Measurements from ENCODE around the gene NBEAL1.
A peak's percentile ranks its signal among the peaks of the same experiment; 100 is the strongest.

The NBEAL1 gene

DNA sequence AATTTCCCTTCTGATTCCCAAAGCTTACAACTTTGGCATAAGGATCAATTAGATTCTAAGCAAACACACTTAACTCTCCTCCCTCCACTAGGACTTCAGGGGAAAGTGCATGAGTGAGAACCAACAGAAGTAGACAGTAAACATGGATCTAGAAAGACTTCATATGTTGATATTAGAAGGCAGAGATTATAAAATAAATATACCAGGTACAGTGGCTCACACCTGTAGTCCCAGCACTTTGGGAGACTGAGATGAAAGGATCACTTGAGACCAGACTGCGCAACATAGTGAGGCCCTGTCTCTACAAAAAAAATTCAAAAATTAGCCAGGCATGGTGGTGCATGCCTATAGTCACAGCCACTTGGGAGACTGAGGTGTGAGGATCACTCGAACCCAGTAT is 15.9 kb downstream of the NBEAL1 start:
- H3K14ac ChIP-seq (ENCODE audit: low read length) = no peak overlapping the region
- H3K18ac ChIP-seq (ENCODE audit: low read length) = no peak overlapping the region
- H3K9ac ChIP-seq (ENCODE audit: low read length) = no peak overlapping the region
- no peak overlapping the region for H2BK12ac ChIP-seq (ENCODE audit: low read length)
- no peaks in the 10 kb centered on the region for H3K9me3 ChIP-seq (ENCODE audit: insufficient read depth, low read depth, low read length)
- H2AK5ac ChIP-seq (ENCODE audit: low read length) = no peak overlapping the region
- no peak overlapping the region for H2BK120ac ChIP-seq (ENCODE audit: insufficient read depth, low read length, poor library complexity)
- H4K12ac ChIP-seq (ENCODE audit: low read depth, low read length) = no peak overlapping the region
- no peak overlapping the region for H3K4ac ChIP-seq (ENCODE audit: low read depth, low read length)
- H2AFZ ChIP-seq (ENCODE audit: insufficient read depth, low read length, poor library complexity) = no peak overlapping the region
- no peaks in the 10 kb centered on the region for H3K36me3 ChIP-seq (ENCODE audit: control insufficient read depth in 1 of 2, insufficient read depth in 2 of 2, low read length in 2 of 2)
- H3K4me3 ChIP-seq (ENCODE audit: low read depth, low read length) = no peak overlapping the region
- no peak overlapping the region for H3K27ac ChIP-seq (ENCODE audit: low read depth, low read length)
- H3K27me3 ChIP-seq (ENCODE audit: insufficient read depth, low read length) = no peaks in the 10 kb centered on the region
- no peaks in the 10 kb centered on the region for H3K79me2 ChIP-seq (ENCODE audit: control insufficient read depth, insufficient read depth, low read length, poor library complexity)
- DNase-seq = no peak
- no peak overlapping the region for H4K8ac ChIP-seq (ENCODE audit: low read depth, low read length)
- no CpG with 5 or more reads among the region's 2 CpGs for WGBS (ENCODE audit: extremely low coverage, insufficient coverage, insufficient read length)
- no peak overlapping the region for H2BK5ac ChIP-seq (ENCODE audit: low read depth, low read length, poor library complexity)
- H3K4me2 ChIP-seq (ENCODE audit: low read length) = no peak overlapping the region
- H4K91ac ChIP-seq (ENCODE audit: low read depth, low read length) = no peak overlapping the region
- no peak overlapping the region for H3K23ac ChIP-seq (ENCODE audit: low read length)
- H3K79me1 ChIP-seq (ENCODE audit: low read length) = no peaks in the 10 kb centered on the region
- H3K4me1 ChIP-seq (ENCODE audit: control insufficient read depth in 1 of 2, insufficient read depth in 2 of 2, low read length in 2 of 2) = no peaks in the 10 kb centered on the region

DNA sequence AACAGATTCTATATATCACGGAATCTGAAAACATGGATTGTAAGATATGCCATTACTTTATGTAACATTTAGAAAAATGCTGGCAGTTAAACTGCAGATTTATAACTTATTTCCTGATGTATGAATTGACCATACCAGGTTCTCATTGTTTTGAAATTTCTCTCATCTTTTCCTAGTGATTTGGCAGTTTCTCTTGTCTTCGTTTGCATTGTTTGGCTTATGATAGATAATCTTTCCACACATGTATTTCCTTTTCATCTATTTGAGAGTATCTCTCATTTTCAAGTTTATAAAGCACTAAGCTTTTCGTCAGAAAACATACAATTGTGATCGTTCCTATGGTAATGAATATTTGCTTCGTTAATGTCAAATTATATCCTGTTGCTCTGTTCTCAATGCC is 16.3 kb downstream of the NBEAL1 start:
- Histone ChIP-seq H3K23ac (ENCODE audit: low read length) (no peak overlapping the region), H2BK5ac (ENCODE audit: low read depth, low read length, poor library complexity) (no peak overlapping the region), H2BK12ac (ENCODE audit: low read length) (no peak overlapping the region), H3K18ac (ENCODE audit: low read length) (no peak overlapping the region), H3K36me3 (ENCODE audit: control insufficient read depth in 1 of 2, insufficient read depth in 2 of 2, low read length in 2 of 2) (no peaks in the 10 kb centered on the region), H2AFZ (ENCODE audit: insufficient read depth, low read length, poor library complexity) (no peak overlapping the region), H3K14ac (ENCODE audit: low read length) (no peak overlapping the region), H4K8ac (ENCODE audit: low read depth, low read length) (no peak overlapping the region), H3K79me1 (ENCODE audit: low read length) (no peaks in the 10 kb centered on the region), H3K27ac (ENCODE audit: low read depth, low read length) (no peak overlapping the region), H4K91ac (ENCODE audit: low read depth, low read length) (no peak overlapping the region), H2AK5ac (ENCODE audit: low read length) (no peak overlapping the region), H3K79me2 (ENCODE audit: control insufficient read depth, insufficient read depth, low read length, poor library complexity) (no peaks in the 10 kb centered on the region), H4K12ac (ENCODE audit: low read depth, low read length) (no peak overlapping the region), H3K27me3 (ENCODE audit: insufficient read depth, low read length) (no peaks in the 10 kb centered on the region), H3K4me2 (ENCODE audit: low read length) (no peak overlapping the region), H3K9me3 (ENCODE audit: insufficient read depth, low read depth, low read length) (no peaks in the 10 kb centered on the region), H3K4me3 (ENCODE audit: low read depth, low read length) (no peak overlapping the region), H3K9ac (ENCODE audit: low read length) (no peak overlapping the region), H2BK120ac (ENCODE audit: insufficient read depth, low read length, poor library complexity) (no peak overlapping the region), H3K4me1 (ENCODE audit: control insufficient read depth in 1 of 2, insufficient read depth in 2 of 2, low read length in 2 of 2) (no peaks in the 10 kb centered on the region), H3K4ac (ENCODE audit: low read depth, low read length) (no peak overlapping the region)
- no CpG with 5 or more reads among the region's 5 CpGs for WGBS (ENCODE audit: extremely low coverage, insufficient coverage, insufficient read length)
- DNase-seq = peak in 1 of 2 donors; percentile 37

DNA sequence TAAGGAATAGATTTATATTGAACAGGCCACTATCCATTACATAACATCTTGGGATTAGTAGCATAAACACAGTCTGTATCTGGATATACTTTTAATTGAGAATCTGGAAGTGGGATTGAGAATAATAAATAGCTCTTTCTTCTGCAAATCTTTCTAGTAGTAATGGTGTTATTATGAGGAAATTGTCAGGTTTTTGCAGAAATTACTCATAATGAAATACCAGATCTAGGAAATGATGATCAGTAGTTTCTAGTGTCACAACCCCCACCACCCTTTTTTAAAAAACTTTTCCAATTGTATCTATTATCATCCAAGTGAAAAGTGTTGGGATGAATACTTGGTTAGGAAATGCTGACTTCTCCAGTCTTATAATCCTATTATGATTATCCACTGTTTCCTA is 18.7 kb downstream of the NBEAL1 start:
- Histone ChIP-seq H4K12ac (ENCODE audit: low read depth, low read length) (no peak overlapping the region), H3K4me1 (ENCODE audit: control insufficient read depth in 1 of 2, insufficient read depth in 2 of 2, low read length in 2 of 2) (no peaks in the 10 kb centered on the region), H3K4me2 (ENCODE audit: low read length) (no peak overlapping the region), H3K4ac (ENCODE audit: low read depth, low read length) (no peak overlapping the region), H2AFZ (ENCODE audit: insufficient read depth, low read length, poor library complexity) (no peak overlapping the region), H3K23ac (ENCODE audit: low read length) (no peak overlapping the region), H3K9me3 (ENCODE audit: insufficient read depth, low read depth, low read length) (no peaks in the 10 kb centered on the region), H3K27ac (ENCODE audit: low read depth, low read length) (no peak overlapping the region), H3K79me1 (ENCODE audit: low read length) (no peaks in the 10 kb centered on the region), H3K36me3 (ENCODE audit: control insufficient read depth in 1 of 2, insufficient read depth in 2 of 2, low read length in 2 of 2) (no peaks in the 10 kb centered on the region), H3K9ac (ENCODE audit: low read length) (no peak overlapping the region), H3K79me2 (ENCODE audit: control insufficient read depth, insufficient read depth, low read length, poor library complexity) (no peaks in the 10 kb centered on the region), H2BK12ac (ENCODE audit: low read length) (no peak overlapping the region), H3K27me3 (ENCODE audit: insufficient read depth, low read length) (no peaks in the 10 kb centered on the region), H2BK120ac (ENCODE audit: insufficient read depth, low read length, poor library complexity) (no peak overlapping the region), H3K18ac (ENCODE audit: low read length) (no peak overlapping the region), H4K91ac (ENCODE audit: low read depth, low read length) (no peak overlapping the region), H2BK5ac (ENCODE audit: low read depth, low read length, poor library complexity) (no peak overlapping the region), H3K4me3 (ENCODE audit: low read depth, low read length) (no peak overlapping the region), H4K8ac (ENCODE audit: low read depth, low read length) (no peak overlapping the region), H3K14ac (ENCODE audit: low read length) (no peak overlapping the region), H2AK5ac (ENCODE audit: low read length) (no peak overlapping the region)
- no peak for DNase-seq

DNA sequence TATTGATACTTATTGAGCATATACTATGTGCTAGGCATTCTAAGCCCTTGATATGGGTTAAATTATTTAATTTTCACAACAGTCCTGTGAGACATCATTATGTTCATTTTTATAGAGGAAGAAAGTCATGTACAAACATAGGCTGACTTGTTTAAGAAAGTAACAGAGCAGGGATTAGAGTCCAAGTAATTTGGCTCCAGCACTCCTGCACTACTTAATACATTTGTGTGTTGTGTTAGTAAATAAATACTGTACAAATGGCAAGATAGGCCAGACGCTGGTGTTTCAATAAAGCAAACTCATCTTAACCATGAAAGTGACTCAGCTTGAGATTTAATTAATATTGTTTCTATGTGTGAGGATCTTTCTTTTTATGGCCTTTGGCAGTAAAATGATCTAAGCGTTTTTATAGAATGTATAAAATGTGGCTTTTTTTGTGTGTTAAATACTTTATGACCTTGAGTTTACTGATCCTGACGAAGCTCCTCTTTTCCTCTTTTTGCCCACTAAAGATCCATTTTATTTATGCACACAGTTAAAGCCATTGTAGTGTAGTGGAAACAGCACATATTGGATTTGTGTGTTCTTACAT is 21.3 kb downstream of the NBEAL1 start:
- no peak for DNase-seq
- Histone ChIP-seq H3K27me3 (ENCODE audit: insufficient read depth, low read length) (no peaks in the 10 kb centered on the region), H3K9me3 (ENCODE audit: insufficient read depth, low read depth, low read length) (no peaks in the 10 kb centered on the region), H3K18ac (ENCODE audit: low read length) (no peak overlapping the region), H3K4me1 (ENCODE audit: control insufficient read depth in 1 of 2, insufficient read depth in 2 of 2, low read length in 2 of 2) (no peaks in the 10 kb centered on the region), H4K91ac (ENCODE audit: low read depth, low read length) (no peak overlapping the region), H3K4ac (ENCODE audit: low read depth, low read length) (no peak overlapping the region), H3K23ac (ENCODE audit: low read length) (no peak overlapping the region), H3K4me3 (ENCODE audit: low read depth, low read length) (no peak overlapping the region), H4K8ac (ENCODE audit: low read depth, low read length) (no peak overlapping the region), H2BK120ac (ENCODE audit: insufficient read depth, low read length, poor library complexity) (no peak overlapping the region), H4K12ac (ENCODE audit: low read depth, low read length) (no peak overlapping the region), H3K9ac (ENCODE audit: low read length) (no peak overlapping the region), H2AK5ac (ENCODE audit: low read length) (no peak overlapping the region), H3K14ac (ENCODE audit: low read length) (no peak overlapping the region), H3K4me2 (ENCODE audit: low read length) (no peak overlapping the region), H2AFZ (ENCODE audit: insufficient read depth, low read length, poor library complexity) (no peak overlapping the region), H3K79me2 (ENCODE audit: control insufficient read depth, insufficient read depth, low read length, poor library complexity) (no peaks in the 10 kb centered on the region), H2BK5ac (ENCODE audit: low read depth, low read length, poor library complexity) (no peak overlapping the region), H3K27ac (ENCODE audit: low read depth, low read length) (no peak overlapping the region), H3K36me3 (ENCODE audit: control insufficient read depth in 1 of 2, insufficient read depth in 2 of 2, low read length in 2 of 2) (peaks cover 0 to 1% of the 10 kb centered on the region in 2 experiments), H2BK12ac (ENCODE audit: low read length) (no peak overlapping the region), H3K79me1 (ENCODE audit: low read length) (no peaks in the 10 kb centered on the region)
- WGBS (ENCODE audit: extremely low coverage, insufficient coverage, insufficient read length) = no CpG with 5 or more reads among the region's 3 CpGs
